Uterus (tissue), 4 donors: ENCODE results near the gene PSMA5. TPM values are rescaled to one million over a fixed set of nuclear protein-coding genes. Genes with fewer than 3 reads are reported as not detected.

Experiments used
- DNase-seq, 2 donors: peaks; one replicate each; pipeline ENCODE4 v3.0.0-alpha.2; 2019 to 2020
- H3K27ac ChIP-seq, 2 donors: fragments of 200-600 bp; sonication (generic); 1 replicate in 1 of 2; 2 replicates in 1 of 2; pipeline ENCODE4 v1.5.1; 2016 to 2018
- H3K27me3 ChIP-seq, 2 donors: fragments of 200-600 bp; sonication (generic); one replicate each; pipeline ENCODE4 v1.5.1; 2018 to 2019; ENCODE audit warnings: control low read depth in 1 of 2
- H3K36me3 ChIP-seq, 2 donors: fragments of 200-600 bp; sonication (generic); one replicate each; pipeline ENCODE4 v1.5.1; 2019; ENCODE audit warnings: control low read depth in 1 of 2
- H3K4me1 ChIP-seq, 2 donors: fragments of 200-600 bp; sonication (generic); one replicate each; pipeline ENCODE4 v1.5.1; 2018 to 2019; ENCODE audit warnings: control low read depth in 1 of 2
- H3K4me3 ChIP-seq, 2 donors: fragments of 200-600 bp; sonication (generic); 1 replicate in 1 of 2; 2 replicates in 1 of 2; pipeline ENCODE4 v1.5.1; 2018 to 2019; ENCODE audit warnings: mild to moderate bottlenecking in 1 of 2
- H3K9me3 ChIP-seq, 2 donors: fragments of 200-600 bp; sonication (generic); one replicate each; pipeline ENCODE4 v1.5.1; 2019; ENCODE audit warnings: control low read depth in 1 of 2
- POLR2A ChIP-seq, 2 donors: fragments of 450-650 bp; IDR thresholded peaks; one replicate each; pipeline ENCODE4 v1.6.1; 2016; ENCODE audit warnings: antibody characterized with exemption in 2 of 2, mild to moderate bottlenecking in 1 of 2, moderate library complexity in 1 of 2
- intact Hi-C: fragments of 100-400 bp; cut with DNase I; formaldehyde crosslinking; loops from one replicate; pipeline ENCODE4 v1.15.1; 2023; ENCODE audit warnings: low total_unique reads
- total RNA-seq, 4 donors: library from RNA; depleted of rRNA in 3 of 4; stranded (reverse); fragments of >200 nt in 3 of 4; gene quantifications; one replicate each; pipeline versions ENCODE4 v1.1.0 to v1.2.4, GENCODE V29; 2014 to 2023
- TF ChIP-seq, protein P1 (sequence below), 4 experiments: fragments of 200-600 bp in 2 of 4; fragments of 450-650 bp in 2 of 4; sonication (generic) in 2 of 4; IDR thresholded peaks; one replicate each; pipeline ENCODE4 v1.5.1; 2016 to 2019; ENCODE audit warnings: antibody characterized with exemption in 4 of 4, mild to moderate bottlenecking in 2 of 4, moderate library complexity in 1 of 4
- donor health status: DM: yes; HTN: yes; CAD: no.

The PSMA5 gene
- total RNA-seq, 4 donors from 2014 or later, result 12.6 to 65.8 (median 40.7) TPM

DNA sequence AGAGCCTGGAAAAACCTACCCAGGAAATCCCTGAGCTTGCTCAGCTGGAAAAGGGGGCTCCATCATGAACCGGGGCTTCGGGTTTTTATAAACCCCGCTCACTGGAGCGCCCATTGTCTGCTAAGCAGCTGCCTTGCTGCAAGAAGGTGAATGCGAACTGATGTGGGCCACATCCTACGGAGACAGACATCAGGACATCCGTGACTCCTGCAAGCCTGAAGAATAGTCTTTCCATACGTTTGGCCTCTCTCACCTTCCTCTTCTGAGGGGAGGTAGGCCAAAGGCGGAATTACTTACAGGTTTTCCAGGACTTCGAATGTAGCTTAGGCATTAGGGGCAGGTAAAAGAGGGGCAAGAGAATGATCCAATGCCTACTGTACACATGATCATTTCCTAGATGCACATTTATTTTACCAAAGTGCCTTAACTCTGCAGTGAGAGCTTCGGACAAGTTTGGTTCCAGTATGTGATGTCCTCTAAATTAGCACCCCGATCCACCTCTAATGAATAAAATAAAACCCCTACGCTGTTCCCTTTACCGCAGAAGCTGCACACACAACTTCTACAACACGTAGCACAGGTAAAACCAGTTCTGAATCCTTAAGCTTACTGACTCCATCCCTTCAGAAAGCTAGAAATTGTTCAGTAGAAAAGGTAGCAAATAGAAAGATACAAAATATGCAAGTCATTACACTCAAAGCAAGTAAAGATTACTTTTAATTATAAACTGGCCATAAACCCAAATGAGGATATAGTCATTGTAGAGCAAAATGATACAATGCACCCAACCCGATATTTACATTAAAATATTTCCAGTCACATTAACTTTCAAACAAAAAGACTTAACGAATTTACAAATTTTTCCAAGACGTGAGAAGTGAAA is 27.7 kb downstream of the PSMA5 start:
- no peaks in the 10 kb centered on the region for H3K9me3 ChIP-seq
- DNase-seq, result no peak
- H3K4me3 ChIP-seq, result peak overlapping the region; percentile 34 to 36
- H3K27ac ChIP-seq, result peak overlapping the region; percentile 42 to 95
- H3K36me3 ChIP-seq, result no peaks in the 10 kb centered on the region
- peaks cover 0 to 5% of the 10 kb centered on the region in 2 donors for H3K4me1 ChIP-seq
- TF ChIP-seq POLR2A (IDR thresholded peaks at IDR 0.05), result no peak
- TF ChIP-seq, protein P1, sequence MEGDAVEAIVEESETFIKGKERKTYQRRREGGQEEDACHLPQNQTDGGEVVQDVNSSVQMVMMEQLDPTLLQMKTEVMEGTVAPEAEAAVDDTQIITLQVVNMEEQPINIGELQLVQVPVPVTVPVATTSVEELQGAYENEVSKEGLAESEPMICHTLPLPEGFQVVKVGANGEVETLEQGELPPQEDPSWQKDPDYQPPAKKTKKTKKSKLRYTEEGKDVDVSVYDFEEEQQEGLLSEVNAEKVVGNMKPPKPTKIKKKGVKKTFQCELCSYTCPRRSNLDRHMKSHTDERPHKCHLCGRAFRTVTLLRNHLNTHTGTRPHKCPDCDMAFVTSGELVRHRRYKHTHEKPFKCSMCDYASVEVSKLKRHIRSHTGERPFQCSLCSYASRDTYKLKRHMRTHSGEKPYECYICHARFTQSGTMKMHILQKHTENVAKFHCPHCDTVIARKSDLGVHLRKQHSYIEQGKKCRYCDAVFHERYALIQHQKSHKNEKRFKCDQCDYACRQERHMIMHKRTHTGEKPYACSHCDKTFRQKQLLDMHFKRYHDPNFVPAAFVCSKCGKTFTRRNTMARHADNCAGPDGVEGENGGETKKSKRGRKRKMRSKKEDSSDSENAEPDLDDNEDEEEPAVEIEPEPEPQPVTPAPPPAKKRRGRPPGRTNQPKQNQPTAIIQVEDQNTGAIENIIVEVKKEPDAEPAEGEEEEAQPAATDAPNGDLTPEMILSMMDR (IDR thresholded peaks at IDR 0.05), result no peak
- intact Hi-C loops, result no loop called here
- no peaks in the 10 kb centered on the region for H3K27me3 ChIP-seq

DNA sequence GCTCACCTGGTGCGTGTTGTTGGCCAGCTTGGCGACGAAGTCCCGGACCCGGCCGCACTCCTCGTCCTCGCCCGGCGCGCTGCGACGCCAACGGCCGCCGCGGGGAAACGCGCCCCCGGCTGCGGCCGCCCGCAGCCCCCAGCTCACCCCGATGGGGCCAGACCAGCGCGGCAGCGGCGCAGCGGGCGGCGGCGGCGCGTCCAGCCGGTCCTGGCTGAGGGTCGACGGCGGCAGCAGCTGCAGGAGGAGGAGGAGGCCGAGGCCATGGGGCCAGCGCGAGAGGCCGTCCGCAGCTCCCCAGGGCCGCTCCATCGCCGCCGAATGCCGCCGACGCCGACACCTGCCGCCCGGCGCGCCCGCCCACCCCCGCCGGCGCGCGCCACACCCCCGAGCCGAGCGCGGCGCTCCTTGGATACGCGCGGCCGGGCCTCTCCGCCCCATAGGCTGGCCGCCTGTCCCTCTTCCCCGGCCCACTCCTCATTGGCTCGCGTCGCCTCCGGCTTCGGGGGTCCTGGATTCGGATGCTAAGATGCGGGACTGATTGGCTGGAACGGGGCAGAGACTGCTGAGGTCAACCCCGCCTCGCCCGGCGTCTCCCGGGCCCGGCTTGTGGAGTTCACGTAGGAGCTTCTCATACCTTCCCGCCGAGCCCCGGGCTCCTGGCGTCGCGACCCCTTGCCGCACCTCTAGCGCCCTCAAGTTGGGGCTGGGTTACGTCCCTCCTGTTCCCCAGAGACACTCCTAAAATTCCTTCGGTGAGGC is 28.5 kb downstream of the PSMA5 start, which contains the start of gene SORT1:
SORT1 (minus strand) TSS at position 338 of the 762 bp plus-strand sequence; CDS start at position 312, 26 bp downstream.
- Histone ChIP-seq H3K4me3 (peak within 1 kb of the TSS; percentile 34 to 36), H3K36me3 (no peaks in the 10 kb centered on the region), H3K27ac (peak within 1 kb of the TSS; percentile 81 to 95), H3K27me3 (no peaks in the 10 kb centered on the region), H3K9me3 (no peaks in the 10 kb centered on the region), H3K4me1 (peaks cover 0 to 5% of the 10 kb centered on the region in 2 donors)
- DNase-seq, result peak; percentile 79 to 85
- intact Hi-C loops, result loop anchor here (2.0 kb wide), 1 partner anchor 115 kb away; the partner anchor contains the start of gene PSRC1
- TF ChIP-seq, protein P1 (IDR thresholded peaks at IDR 0.05), result peak in 1 of 4 experiments; percentile 24
- peak; percentile 3 to 64 for TF ChIP-seq POLR2A (IDR thresholded peaks at IDR 0.05)

DNA sequence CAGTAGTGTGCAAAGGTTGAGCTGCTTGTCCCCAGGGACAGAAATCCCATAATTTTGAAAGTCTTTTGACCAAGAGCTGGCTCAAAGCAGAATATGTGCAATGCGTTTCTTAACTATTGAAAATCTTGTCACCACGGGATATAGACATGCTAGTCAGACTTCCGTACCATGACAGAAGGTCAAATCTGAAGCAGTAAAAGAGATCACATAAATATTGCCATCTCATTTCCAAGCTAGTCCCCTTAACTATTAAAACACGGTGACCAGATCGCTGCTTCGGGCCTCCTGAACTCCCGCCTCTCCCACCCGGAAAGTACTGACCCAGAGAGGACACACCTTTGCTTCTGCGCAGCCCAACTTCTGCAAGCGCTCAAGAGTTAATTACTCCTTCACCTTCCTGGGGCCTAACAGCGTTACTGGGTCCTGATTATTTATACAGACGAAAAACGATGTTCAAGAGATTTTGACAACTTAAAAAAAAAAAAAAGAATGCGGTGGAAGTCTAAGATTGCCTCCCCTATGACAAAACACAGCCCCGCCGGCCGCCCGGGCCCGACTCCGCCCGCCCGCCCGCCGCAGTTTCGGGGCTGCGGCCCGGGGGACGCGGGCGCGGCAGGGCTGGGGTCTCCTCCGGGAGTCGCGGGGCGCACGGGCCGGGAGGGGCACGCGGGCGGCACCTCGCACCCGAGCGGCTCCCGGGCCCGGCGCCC is 29.2 kb downstream of the PSMA5 start:
- peak overlapping the region; percentile 81 to 95 for H3K27ac ChIP-seq

DNA sequence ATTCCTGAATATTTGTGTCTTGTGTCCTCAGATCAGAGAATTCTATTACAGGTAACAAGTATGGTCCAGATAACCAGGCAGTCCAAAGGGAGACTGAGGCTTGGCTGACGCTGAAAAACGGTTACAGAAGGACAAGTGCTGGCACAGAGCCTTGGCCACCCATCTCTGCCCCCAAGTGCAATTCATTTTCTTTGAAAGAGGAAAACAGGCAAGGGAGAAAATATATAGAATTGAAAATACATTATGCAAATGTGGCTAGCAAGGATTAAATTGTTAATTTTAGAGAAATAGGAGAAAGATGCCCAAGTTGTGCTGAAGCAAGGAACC is 29.8 kb downstream of the PSMA5 start:
- H3K27ac ChIP-seq, result peak overlapping the region; percentile 81 to 95
- peaks cover 5 to 7% of the 10 kb centered on the region in 2 donors for H3K4me1 ChIP-seq
- H3K27me3 ChIP-seq, result no peaks in the 10 kb centered on the region
- peak overlapping the region; percentile 34 to 36 for H3K4me3 ChIP-seq
- no peaks in the 10 kb centered on the region for H3K36me3 ChIP-seq
- H3K9me3 ChIP-seq, result no peaks in the 10 kb centered on the region
- DNase-seq, result no peak
- intact Hi-C loops, result loop anchor here (2.0 kb wide), 1 partner anchor 114 kb away; the partner anchor contains the start of gene PSRC1
- TF ChIP-seq, protein P1 (IDR thresholded peaks at IDR 0.05), result no peak

More for the DNA sequence above, 29.2 kb downstream of the PSMA5 start:
- peak overlapping the region; percentile 34 to 36 for H3K4me3 ChIP-seq
- intact Hi-C loops, result loop anchor here (2.0 kb wide), 1 partner anchor 114 kb away; the partner anchor contains the start of gene PSRC1
- H3K36me3 ChIP-seq, result no peaks in the 10 kb centered on the region
- H3K27me3 ChIP-seq, result no peaks in the 10 kb centered on the region
- TF ChIP-seq, protein P1 (IDR thresholded peaks at IDR 0.05), result no peak
- TF ChIP-seq POLR2A (IDR thresholded peaks at IDR 0.05), result no peak
- peak in 1 of 2 donors; percentile 24 for DNase-seq
- peaks cover 2 to 5% of the 10 kb centered on the region in 2 donors for H3K4me1 ChIP-seq
- no peaks in the 10 kb centered on the region for H3K9me3 ChIP-seq
